NT2/D1 (cell line): Measurements from ENCODE around the gene CDKN2A.

Experiments used
- DNase-seq: peaks from one replicate; pipeline ENCODE4 v3.0.0-alpha.2; 2011; ENCODE audit warnings: low read depth, low spot score
- H3K27me3 ChIP-seq: 2 replicates; pipeline ENCODE4 v1.6.0; 2011; ENCODE audit warnings: mild to moderate bottlenecking; ENCODE audit not compliant: insufficient read length, insufficient read depth
- H3K36me3 ChIP-seq: 2 replicates; pipeline ENCODE4 v1.6.1; 2011; ENCODE audit warnings: mild to moderate bottlenecking, low read length, mixed read lengths; ENCODE audit not compliant: insufficient read depth, insufficient read length
- H3K4me1 ChIP-seq: 2 replicates; pipeline ENCODE4 v1.5.1; 2011; ENCODE audit not compliant: insufficient read depth, insufficient read length
- H3K4me3 ChIP-seq: 2 replicates; pipeline ENCODE4 v1.5.1; 2011; ENCODE audit warnings: low read depth; ENCODE audit not compliant: insufficient read length
- H3K9ac ChIP-seq: 2 replicates; pipeline ENCODE4 v1.6.0; 2011; ENCODE audit warnings: low read depth; ENCODE audit not compliant: insufficient read length
- H3K9me3 ChIP-seq: 2 replicates; pipeline ENCODE4 v1.5.1; 2011; ENCODE audit warnings: mild to moderate bottlenecking, low read length; ENCODE audit not compliant: insufficient read depth
- SUZ12 ChIP-seq: IDR thresholded peaks from 2 replicates; pipeline ENCODE4 v1.6.1; 2011; ENCODE audit not compliant: insufficient read length, insufficient read depth; ENCODE audit errors: extremely low read depth
- YY1 ChIP-seq: IDR thresholded peaks from 2 replicates; pipeline ENCODE4 v1.6.1; 2011; ENCODE audit not compliant: insufficient read length, insufficient read depth
- ZNF274 ChIP-seq: IDR thresholded peaks from 2 replicates; pipeline ENCODE4 v1.6.1; 2011; ENCODE audit warnings: mild to moderate bottlenecking, low read depth, low read length

The CDKN2A gene

GRCh38 chr9:21931428-21931827 is 62.8 kb downstream of the CDKN2A start:
- DNase-seq, result no peak
- Histone ChIP-seq H3K27me3 (no peaks in the 10 kb centered on the region), H3K9me3 (no peaks in the 10 kb centered on the region), H3K36me3 (no peaks in the 10 kb centered on the region), H3K9ac (no peak overlapping the region), H3K4me1 (no peaks in the 10 kb centered on the region), H3K4me3 (no peak overlapping the region)
- TF ChIP-seq SUZ12 (no peak), ZNF274 (no peak), YY1 (no peak)

- H3K27me3 ChIP-seq, result no peaks in the 10 kb centered on the region
- no peak overlapping the region for H3K4me3 ChIP-seq
- no peaks in the 10 kb centered on the region for H3K9me3 ChIP-seq
- TF ChIP-seq SUZ12, result no peak
- no peak for TF ChIP-seq ZNF274
- no peak for TF ChIP-seq YY1
- no peaks in the 10 kb centered on the region for H3K4me1 ChIP-seq
- no peaks in the 10 kb centered on the region for H3K36me3 ChIP-seq
- no peak overlapping the region for H3K9ac ChIP-seq
- no peak for DNase-seq
Observed at GRCh38 chr9:21927752-21928151, 66.4 kb downstream of the CDKN2A start.

GRCh38 chr9:21923694-21924093 is 70.5 kb downstream of the CDKN2A start:
- TF ChIP-seq SUZ12 (no peak), ZNF274 (no peak), YY1 (no peak)
- H3K4me3 ChIP-seq, result no peak overlapping the region
- H3K27me3 ChIP-seq, result no peaks in the 10 kb centered on the region
- H3K9ac ChIP-seq, result no peak overlapping the region
- H3K4me1 ChIP-seq, result no peaks in the 10 kb centered on the region
- H3K9me3 ChIP-seq, result no peaks in the 10 kb centered on the region
- no peaks in the 10 kb centered on the region for H3K36me3 ChIP-seq
- no peak for DNase-seq

- H3K4me3 ChIP-seq, result no peak overlapping the region
- no peak overlapping the region for H3K9ac ChIP-seq
- H3K9me3 ChIP-seq, result no peaks in the 10 kb centered on the region
- H3K27me3 ChIP-seq, result no peaks in the 10 kb centered on the region
- no peak for TF ChIP-seq YY1
- TF ChIP-seq ZNF274, result no peak
- no peak for TF ChIP-seq SUZ12
- no peaks in the 10 kb centered on the region for H3K4me1 ChIP-seq
- DNase-seq, result no peak
- H3K36me3 ChIP-seq, result no peaks in the 10 kb centered on the region
Observed at GRCh38 chr9:21919377-21920362, 74.5 kb downstream of the CDKN2A start.
